Forelimb muscle (tissue), 1 donor: ENCODE measurements around the gene A3GALT2. TPM values are rescaled to one million over a fixed set of nuclear protein-coding genes. Genes with fewer than 3 reads are reported as not detected.

Source experiments
- polyA plus RNA-seq: library from polyadenylated mRNA; unstranded; fragments of 120-200 nt; gene quantifications from one replicate; pipeline ENCODE4 v1.2.1, GENCODE V29; 2013; ENCODE audit not compliant: insufficient read length

The A3GALT2 gene
- polyA plus RNA-seq, 1 donor, result not detected

Other genes starting within 250 kb of the A3GALT2 start
- gene AZIN2, start 239.9 kb downstream of the A3GALT2 start, polyA plus RNA-seq, result 3.4 TPM
- gene TRIM62, start 139.1 kb downstream of the A3GALT2 start, polyA plus RNA-seq, result 5.7 TPM
- gene ZNF362, start 64.6 kb downstream of the A3GALT2 start, polyA plus RNA-seq, result 33.6 TPM
- 67.8 TPM for gene PHC2, start 110.0 kb upstream of the A3GALT2 start, polyA plus RNA-seq
- gene ZSCAN20, start 151.5 kb upstream of the A3GALT2 start, polyA plus RNA-seq, result 2.4 TPM